K562 (cell line): ENCODE results near the gene ADCY1. TPM values are rescaled to one million over a fixed set of nuclear protein-coding genes. Genes with fewer than 3 reads are reported as not detected.

ENCODE experiments used
- ATAC-seq: fragments of 200-7000 bp; cut with Tn5 transposase; 3 replicates; pipeline ENCODE4 v1.9.1; 2020; ENCODE audit warnings: moderate library complexity
- BruUV-seq: library from RNA; stranded (reverse); fragments of 400-500 nt; replicated peaks from 2 replicates; lab custom pipeline; 2021; lab: Mats Ljungman, UMichigan
- CTCF ChIA-PET: fragments of 300-600 bp; formaldehyde crosslinking; extraction: SDS; loops from one replicate; lab custom pipeline; 2021; ENCODE audit warnings: low intra/inter-chr PET ratio; lab: Yijun Ruan, JAX
- POLR2A ChIA-PET: fragments of 300-600, 350-650 bp; sonication (Branson Sonifier 250); formaldehyde crosslinking; extraction: SDS; loops from one replicate; lab custom pipeline; 2021; ENCODE audit warnings: antibody characterized with exemption, inconsistent platforms; lab: Yijun Ruan, JAX
- DNase-seq, 4 experiments: peaks; one replicate each; pipeline versions ENCODE4 v3.0.0 to v3.0.0-alpha.2; 2011 to 2018; ENCODE audit warnings: low spot score in 3 of 4, mixed read lengths in 3 of 4; ENCODE audit errors: extremely low read depth in 1 of 4
- FAIRE-seq: peaks from 2 replicates; lab custom pipeline; 2011; peaks lifted over from hg19 to GRCh38; lab: Jason Lieb, UNC
- H2AFZ ChIP-seq: 2 replicates; pipeline ENCODE4 v1.6.0; 2011; ENCODE audit warnings: low read depth, low read length, control low read depth, inconsistent platforms
- H3K27ac ChIP-seq: fragments of 200-600 bp; 3 replicates; pipeline ENCODE4 v1.8.0; 2011; ENCODE audit warnings: low read depth, mild to moderate bottlenecking, control low read depth, inconsistent platforms, low read length, moderate library complexity, mixed read lengths; ENCODE audit errors: extremely low read depth
- H3K27me3 ChIP-seq, 2 experiments: fragments of 300-600 bp in 1 of 2; 2 replicates in 1 of 2; 3 replicates in 1 of 2; pipeline versions ENCODE4 v1.6.0 to v1.8.0; 2011; ENCODE audit warnings: inconsistent platforms in 2 of 2, low read length in 2 of 2, mild to moderate bottlenecking in 1 of 2, mixed read lengths in 1 of 2, moderate library complexity in 1 of 2; ENCODE audit not compliant: control insufficient read depth in 2 of 2, insufficient read depth in 2 of 2
- H3K36me3 ChIP-seq: fragments of 300-600 bp; 3 replicates; pipeline ENCODE4 v1.8.0; 2011; ENCODE audit warnings: mild to moderate bottlenecking, low read length, inconsistent platforms; ENCODE audit not compliant: control insufficient read depth, insufficient read depth
- H3K4me1 ChIP-seq, 2 experiments: fragments of 200-600 bp in 1 of 2; replicated peaks in 1 of 2; 2 replicates in 1 of 2; 3 replicates in 1 of 2; pipeline versions ENCODE4 v1.5.1 to v1.8.0; 2011; ENCODE audit warnings: inconsistent platforms in 2 of 2, low read length in 2 of 2, mild to moderate bottlenecking in 1 of 2, mixed read lengths in 1 of 2, moderate library complexity in 1 of 2; ENCODE audit not compliant: control insufficient read depth in 2 of 2, insufficient read depth in 2 of 2
- H3K4me2 ChIP-seq: 2 replicates; pipeline ENCODE4 v1.6.1; 2011; ENCODE audit warnings: low read length, control low read depth, inconsistent platforms, mixed read lengths; ENCODE audit not compliant: insufficient read depth
- H3K4me3 ChIP-seq: fragments of 200-600 bp; sonication (generic), shearing (Covaris generic); 2 replicates; pipeline ENCODE4 v1.5.1; 2016; ENCODE audit warnings: control low read depth, inconsistent platforms
- H3K79me2 ChIP-seq: fragments of 200-600 bp; 3 replicates; pipeline ENCODE4 v1.8.0; 2011; ENCODE audit warnings: low read length, inconsistent platforms; ENCODE audit not compliant: control insufficient read depth, insufficient read depth
- H3K9ac ChIP-seq, 2 experiments: 2 replicates each; pipeline versions ENCODE4 v1.6.0 to v1.6.1; 2011; ENCODE audit warnings: low read depth in 2 of 2, low read length in 2 of 2, control low read depth in 1 of 2, inconsistent platforms in 1 of 2, mild to moderate bottlenecking in 1 of 2, mixed read lengths in 1 of 2; ENCODE audit not compliant: insufficient read depth in 1 of 2
- H3K9me1 ChIP-seq: one replicate; pipeline ENCODE4 v1.6.0; 2011; ENCODE audit warnings: inconsistent platforms, mild to moderate bottlenecking, low read length, moderate library complexity; ENCODE audit not compliant: control insufficient read depth, insufficient read depth
- H3K9me3 ChIP-seq: replicated peaks from 2 replicates; pipeline ENCODE4 v1.5.1; 2011; ENCODE audit warnings: low read depth, low read length, inconsistent platforms; ENCODE audit not compliant: control insufficient read depth, insufficient read depth
- H4K20me1 ChIP-seq: replicated peaks from 2 replicates; pipeline ENCODE4 v1.6.1; 2011; ENCODE audit warnings: low read length, inconsistent platforms, mixed read lengths; ENCODE audit not compliant: control insufficient read depth, insufficient read depth
- ATF4 ChIP-seq: fragments of 450-650 bp; formaldehyde crosslinking; IDR thresholded peaks from 2 replicates; pipeline ENCODE4 v1.4.0; 2022; ENCODE audit warnings: mild to moderate bottlenecking, moderate library complexity
- BRF1 ChIP-seq: IDR thresholded peaks from 3 replicates; pipeline ENCODE4 v1.6.1; 2011; ENCODE audit warnings: borderline replicate concordance, mild to moderate bottlenecking; ENCODE audit not compliant: insufficient read length; ENCODE audit errors: extremely low read depth
- DPF2 ChIP-seq: fragments of 450-650 bp; IDR thresholded peaks from 2 replicates; pipeline ENCODE4 v1.6.1; 2016
- NR2C1 ChIP-seq, 2 experiments: fragments of 450-650 bp; IDR thresholded peaks; 2 replicates each; pipeline ENCODE4 v1.6.1; 2017; ENCODE audit warnings: mild to moderate bottlenecking in 2 of 2, antibody characterized with exemption in 1 of 2, inconsistent platforms in 1 of 2, missing compliant biosample characterization in 1 of 2, missing genetic modification characterization in 1 of 2
- SP1 ChIP-seq: sonication (generic); formaldehyde crosslinking; IDR thresholded peaks from 2 replicates; pipeline ENCODE4 v1.8.1; 2022; ENCODE audit warnings: mild to moderate bottlenecking, missing genetic modification reagents
- SRF ChIP-seq, 2 experiments: fragments of 250-450, 450-650 bp in 1 of 2; sonication (Bioruptor Pico) in 1 of 2; sonication (generic) in 1 of 2; formaldehyde crosslinking; IDR thresholded peaks; 2 replicates each; pipeline versions ENCODE4 v1.5.0 to v1.5.1; 2020 to 2022; ENCODE audit warnings: mild to moderate bottlenecking in 1 of 2, missing genetic modification reagents in 1 of 2
- STAT6 ChIP-seq: sonication (generic); formaldehyde crosslinking; IDR thresholded peaks from 2 replicates; pipeline ENCODE4 v1.8.1; 2023; ENCODE audit warnings: mild to moderate bottlenecking, missing genetic modification reagents
- ZNF318 ChIP-seq, 2 experiments: fragments of 450-650 bp; IDR thresholded peaks; 2 replicates each; pipeline ENCODE4 v1.6.1; 2016; ENCODE audit warnings: mild to moderate bottlenecking in 2 of 2, borderline replicate concordance in 1 of 2, low read depth in 1 of 2, moderate library complexity in 1 of 2
- ZNF764 ChIP-seq: fragments of 250-450 bp; sonication (Bioruptor Pico); IDR thresholded peaks from 2 replicates; pipeline ENCODE4 v1.4.0; 2020; ENCODE audit warnings: low read depth, mild to moderate bottlenecking, moderate library complexity
- WGBS: fragments of 100-300 bp; shearing (Covaris generic); methylation state at CpG from one replicate; pipeline ENCODE4 v1.1.6; 2016; ENCODE audit warnings: low coverage, mixed read lengths; ENCODE audit not compliant: insufficient coverage; ENCODE audit errors: missing lambda C conversion rate; 5-methylcytosine and 5-hydroxymethylcytosine counted together
- in situ Hi-C: fragments of 300-500 bp; cut with MboI; formaldehyde crosslinking; loops from 4 replicates; pipeline ENCODE4 v1.15.0; 2018; ENCODE audit warnings: inconsistent platforms, mixed read lengths
- intact Hi-C: fragments of 100-400 bp; cut with micrococcal nuclease; formaldehyde crosslinking; loops from 2 replicates; pipeline ENCODE4 v1.14.2; 2022
- polyA plus RNA-seq, 8 experiments: library from polyadenylated mRNA; depleted of rRNA in 4 of 8; stranded (reverse) in 5 of 8; unstranded in 3 of 8; fragments of >200 nt; fragmentation: Nextera tagmentation in 2 of 8; fragmentation: Illumina TruSeq in 1 of 8; extraction: Ambion mirVana in 2 of 8; extraction: Trizol in 1 of 8; gene quantifications; 2 replicates each; pipeline versions ENCODE4 v1.2.1 to v1.2.3, GENCODE V29; 2011 to 2014; ENCODE audit warnings: inconsistent platforms in 1 of 8, missing spikeins in 1 of 8
- total RNA-seq, 7 experiments: library from RNA; depleted of rRNA in 6 of 7; stranded (reverse); fragments of >200 nt in 6 of 7; fragmentation: Illumina TruSeq in 2 of 7; extraction: Trizol in 2 of 7; gene quantifications; 2 replicates each; pipeline versions ENCODE4 v1.2.1 to v1.2.3, GENCODE V29; 2011 to 2021; ENCODE audit warnings: low replicate concordance in 1 of 7

Gene ADCY1
- total and polyA plus RNA-seq, 9 of the 15 experiments (the other 6 are each of a cell fraction or from before 2014, with no cell fraction given) = under 0.01 to 0.18 (median 0.10) TPM; not detected in 4

GRCh38 chr7:45647967-45648670 lies 74.0 kb downstream of the ADCY1 start:
- no peaks in the 10 kb centered on the region for H3K9me1 ChIP-seq
- no peak for DNase-seq
- no peak for FAIRE-seq
- H3K4me3 ChIP-seq = no peak overlapping the region
- H4K20me1 ChIP-seq = no peaks in the 10 kb centered on the region; the same call in 1 of the 2 replicates
- POLR2A ChIA-PET = no interaction called here
- no peak overlapping the region for H3K27ac ChIP-seq
- H3K4me1 ChIP-seq = no peaks in the 10 kb centered on the region
- in situ Hi-C loops (no loop called here), intact Hi-C loops (no loop called here)
- CTCF ChIA-PET = no interaction called here
- no peak; the same call in 2 of the 3 replicates for ATAC-seq
- no peaks in the 10 kb centered on the region for H3K36me3 ChIP-seq
- BruUV-seq = no TSS peak
- H2AFZ ChIP-seq = no peak overlapping the region
- peaks cover 0 to 25% of the 10 kb centered on the region in 2 experiments; a peak in 2 of 5 replicates for H3K27me3 ChIP-seq
- H3K79me2 ChIP-seq = no peaks in the 10 kb centered on the region
- WGBS = under 1% methylated on average over 13 of the region's 13 CpGs
- no peak overlapping the region for H3K9ac ChIP-seq
- H3K9me3 ChIP-seq = no peaks in the 10 kb centered on the region
- no peak overlapping the region for H3K4me2 ChIP-seq
- TF ChIP-seq BRF1 (no peak), ZNF764 (no peak), ZNF318 (IDR thresholded peaks at IDR 0.05; ENCODE audit: borderline replicate concordance in 1 of 2, low read depth in 1 of 2) (no peak), NR2C1 (IDR thresholded peaks at IDR 0.05) (no peak), NR2C1 (tag; IDR thresholded peaks at IDR 0.05) (no peak), SP1 (CRISPR knock-in tag) (no peak), SRF (CRISPR knock-in tag; IDR thresholded peaks at IDR 0.05) (no peak), STAT6 (CRISPR knock-in tag) (no peak), ATF4 (no peak), DPF2 (no peak)
